ENCODE data around the gene PHF13.

Gene PHF13

GRCh38 chr1:6623269-6623965, 9.9 kb downstream of the PHF13 start:
- no peak overlapping the region; the same call in 1 of the 2 replicates for H3K27ac ChIP-seq (ENCODE audit: low read depth, low read length)

GRCh38 chr1:6624710-6625583, 11.4 kb downstream of the PHF13 start, which contains the start of gene THAP3:
Gene THAP3, plus strand, starts transcription at chr1:6624868. Its CDS starts 351 bp downstream, at chr1:6625219.
- peaks cover 29% of the 10 kb centered on the region for H3K79me2 ChIP-seq (ENCODE audit: control insufficient read depth, insufficient read depth, low read length, unreplicated experiment)
- H2AFZ ChIP-seq (ENCODE audit: low read length, unreplicated experiment): no peak within 1 kb of the TSS

More at GRCh38 chr1:6623269-6623965, 9.9 kb downstream of the PHF13 start:
- H3K36me3 ChIP-seq (ENCODE audit: insufficient read depth, low read length): peaks cover 5% of the 10 kb centered on the region; the same call in 1 of the 2 replicates
- peaks cover 7% of the 10 kb centered on the region for H3K4me1 ChIP-seq (ENCODE audit: control insufficient read depth, insufficient read depth, low read length, unreplicated experiment)
- no peak overlapping the region for H3K4me3 ChIP-seq (ENCODE audit: low read depth, low read length)
- peaks cover 34% of the 10 kb centered on the region for H3K79me2 ChIP-seq (ENCODE audit: control insufficient read depth, insufficient read depth, low read length, unreplicated experiment)
- H3K27me3 ChIP-seq (ENCODE audit: insufficient read depth, low read length): no peaks in the 10 kb centered on the region
- no peak overlapping the region for H2AFZ ChIP-seq (ENCODE audit: low read length, unreplicated experiment)

GRCh38 chr1:6625584-6626149, 12.1 kb downstream of the PHF13 start:
- H3K27ac ChIP-seq (ENCODE audit: low read depth, low read length): peak overlapping the region; percentile 72
- H2AFZ ChIP-seq (ENCODE audit: low read length, unreplicated experiment): no peak overlapping the region
- peaks cover 29% of the 10 kb centered on the region for H3K79me2 ChIP-seq (ENCODE audit: control insufficient read depth, insufficient read depth, low read length, unreplicated experiment)
- H3K4me3 ChIP-seq (ENCODE audit: low read depth, low read length): peak overlapping the region; percentile 90
- peaks cover 11% of the 10 kb centered on the region; the same call in 1 of the 2 replicates for H3K36me3 ChIP-seq (ENCODE audit: insufficient read depth, low read length)
- H3K27me3 ChIP-seq (ENCODE audit: insufficient read depth, low read length): no peaks in the 10 kb centered on the region
- peaks cover 7% of the 10 kb centered on the region for H3K4me1 ChIP-seq (ENCODE audit: control insufficient read depth, insufficient read depth, low read length, unreplicated experiment)

More at GRCh38 chr1:6624710-6625583, 11.4 kb downstream of the PHF13 start, which contains the start of gene THAP3:
- peak within 1 kb of the TSS; percentile 72 for H3K27ac ChIP-seq (ENCODE audit: low read depth, low read length)
- peak within 1 kb of the TSS; percentile 90 for H3K4me3 ChIP-seq (ENCODE audit: low read depth, low read length)
- H3K36me3 ChIP-seq (ENCODE audit: insufficient read depth, low read length): peaks cover 11% of the 10 kb centered on the region; the same call in 1 of the 2 replicates
- H3K27me3 ChIP-seq (ENCODE audit: insufficient read depth, low read length): no peaks in the 10 kb centered on the region
- H3K4me1 ChIP-seq (ENCODE audit: control insufficient read depth, insufficient read depth, low read length, unreplicated experiment): peaks cover 7% of the 10 kb centered on the region

GRCh38 chr1:6627031-6627430, 13.5 kb downstream of the PHF13 start:
- Histone ChIP-seq H2AFZ (ENCODE audit: low read length, unreplicated experiment) (no peak overlapping the region), H3K79me2 (ENCODE audit: control insufficient read depth, insufficient read depth, low read length, unreplicated experiment) (peaks cover 29% of the 10 kb centered on the region), H3K27ac (ENCODE audit: low read depth, low read length) (no peak overlapping the region), H3K4me3 (ENCODE audit: low read depth, low read length) (no peak overlapping the region; the same call in 1 of the 2 replicates), H3K4me1 (ENCODE audit: control insufficient read depth, insufficient read depth, low read length, unreplicated experiment) (peaks cover 7% of the 10 kb centered on the region), H3K36me3 (ENCODE audit: insufficient read depth, low read length) (peaks cover 11% of the 10 kb centered on the region; the same call in 1 of the 2 replicates), H3K27me3 (ENCODE audit: insufficient read depth, low read length) (no peaks in the 10 kb centered on the region)

- no peak overlapping the region for H3K4me3 ChIP-seq (ENCODE audit: low read depth, low read length)
- H3K79me2 ChIP-seq (ENCODE audit: control insufficient read depth, insufficient read depth, low read length, unreplicated experiment): peaks cover 29% of the 10 kb centered on the region
- peaks cover 11% of the 10 kb centered on the region; the same call in 1 of the 2 replicates for H3K36me3 ChIP-seq (ENCODE audit: insufficient read depth, low read length)
- no peak overlapping the region for H2AFZ ChIP-seq (ENCODE audit: low read length, unreplicated experiment)
- H3K27ac ChIP-seq (ENCODE audit: low read depth, low read length): no peak overlapping the region
- peaks cover 7% of the 10 kb centered on the region for H3K4me1 ChIP-seq (ENCODE audit: control insufficient read depth, insufficient read depth, low read length, unreplicated experiment)
- no peaks in the 10 kb centered on the region for H3K27me3 ChIP-seq (ENCODE audit: insufficient read depth, low read length)
Observed at GRCh38 chr1:6627841-6628545, 14.5 kb downstream of the PHF13 start.

GRCh38 chr1:6628971-6629479, 15.5 kb downstream of the PHF13 start:
- Histone ChIP-seq H3K36me3 (ENCODE audit: insufficient read depth, low read length) (peaks cover 8% of the 10 kb centered on the region; the same call in 1 of the 2 replicates), H3K79me2 (ENCODE audit: control insufficient read depth, insufficient read depth, low read length, unreplicated experiment) (peaks cover 29% of the 10 kb centered on the region), H2AFZ (ENCODE audit: low read length, unreplicated experiment) (no peak overlapping the region), H3K4me1 (ENCODE audit: control insufficient read depth, insufficient read depth, low read length, unreplicated experiment) (peaks cover 6% of the 10 kb centered on the region), H3K4me3 (ENCODE audit: low read depth, low read length) (no peak overlapping the region), H3K27me3 (ENCODE audit: insufficient read depth, low read length) (no peaks in the 10 kb centered on the region), H3K27ac (ENCODE audit: low read depth, low read length) (no peak overlapping the region)

- H3K27me3 ChIP-seq (ENCODE audit: insufficient read depth, low read length): no peaks in the 10 kb centered on the region
- H3K27ac ChIP-seq (ENCODE audit: low read depth, low read length): no peak overlapping the region
- H3K36me3 ChIP-seq (ENCODE audit: insufficient read depth, low read length): peaks cover 7% of the 10 kb centered on the region; the same call in 1 of the 2 replicates
- no peaks in the 10 kb centered on the region for H3K4me1 ChIP-seq (ENCODE audit: control insufficient read depth, insufficient read depth, low read length, unreplicated experiment)
- no peak overlapping the region for H2AFZ ChIP-seq (ENCODE audit: low read length, unreplicated experiment)
- H3K79me2 ChIP-seq (ENCODE audit: control insufficient read depth, insufficient read depth, low read length, unreplicated experiment): peaks cover 29% of the 10 kb centered on the region
- no peak overlapping the region for H3K4me3 ChIP-seq (ENCODE audit: low read depth, low read length)
Observed at GRCh38 chr1:6630027-6630426, 16.5 kb downstream of the PHF13 start.

- H3K36me3 ChIP-seq (ENCODE audit: insufficient read depth, low read length): peaks cover 7% of the 10 kb centered on the region; the same call in 1 of the 2 replicates
- peaks cover 25% of the 10 kb centered on the region for H3K79me2 ChIP-seq (ENCODE audit: control insufficient read depth, insufficient read depth, low read length, unreplicated experiment)
- no peak overlapping the region for H3K4me3 ChIP-seq (ENCODE audit: low read depth, low read length)
- H3K27ac ChIP-seq (ENCODE audit: low read depth, low read length): no peak overlapping the region
- H3K4me1 ChIP-seq (ENCODE audit: control insufficient read depth, insufficient read depth, low read length, unreplicated experiment): no peaks in the 10 kb centered on the region
- no peak overlapping the region for H2AFZ ChIP-seq (ENCODE audit: low read length, unreplicated experiment)
- no peaks in the 10 kb centered on the region for H3K27me3 ChIP-seq (ENCODE audit: insufficient read depth, low read length)
Observed at GRCh38 chr1:6631058-6631457, 17.5 kb downstream of the PHF13 start.

- H3K4me3 ChIP-seq (ENCODE audit: low read depth, low read length): no peak overlapping the region
- no peak overlapping the region for H3K27ac ChIP-seq (ENCODE audit: low read depth, low read length)
- no peak overlapping the region for H2AFZ ChIP-seq (ENCODE audit: low read length, unreplicated experiment)
- H3K36me3 ChIP-seq (ENCODE audit: insufficient read depth, low read length): peaks cover 13% of the 10 kb centered on the region; the same call in 1 of the 2 replicates
- peaks cover 3% of the 10 kb centered on the region for H3K4me1 ChIP-seq (ENCODE audit: control insufficient read depth, insufficient read depth, low read length, unreplicated experiment)
- no peaks in the 10 kb centered on the region for H3K27me3 ChIP-seq (ENCODE audit: insufficient read depth, low read length)
- peaks cover 8% of the 10 kb centered on the region for H3K79me2 ChIP-seq (ENCODE audit: control insufficient read depth, insufficient read depth, low read length, unreplicated experiment)
Observed at GRCh38 chr1:6632588-6633514, 19.3 kb downstream of the PHF13 start.
